Measurements from ENCODE around the gene RPS6KA3. TPM values are rescaled to one million over a fixed set of nuclear protein-coding genes. Genes with fewer than 3 reads are reported as not detected.

The RPS6KA3 gene
- total RNA-seq, 1 experiment from 2014 or later, result 35.5 TPM

GRCh38 chrX:20244931-20245330 is 21.8 kb downstream of the RPS6KA3 start:
- ChIA-PET RAD21 (ENCODE audit: low non-redundant PET in 1 of 2, low total read pairs in 2 of 2, uncharacterized antibody in 2 of 2, unreplicated experiment in 2 of 2) (no interaction called here), CTCF (no interaction called here)
- no peak overlapping the region for H3K4me2 ChIP-seq (ENCODE audit: low read length)

GRCh38 chrX:20240201-20240600 is 26.5 kb downstream of the RPS6KA3 start:
- Histone ChIP-seq H3K27ac (ENCODE audit: low read depth, low read length) (no peak overlapping the region), H3K79me2 (ENCODE audit: insufficient read depth, low read length) (peaks cover 46% of the 10 kb centered on the region), H3K4me1 (ENCODE audit: control insufficient read depth in 1 of 2, insufficient read depth in 2 of 2, low read length in 2 of 2) (no peaks in the 10 kb centered on the region), H2AFZ (ENCODE audit: low read depth, low read length, poor library complexity, severe bottlenecking) (no peak overlapping the region), H4K20me1 (ENCODE audit: insufficient read depth) (no peaks in the 10 kb centered on the region; the same call in 1 of the 2 replicates), H3K36me3 (ENCODE audit: control insufficient read depth in 1 of 2, insufficient read depth in 2 of 2, low read length in 2 of 2) (no peaks in the 10 kb centered on the region), H3K4me3 (replicated peaks in 1 of 2; ENCODE audit: low read depth in 1 of 2, low read length in 2 of 2) (no peak overlapping the region), H3K27me3 (ENCODE audit: insufficient read depth, low read length) (no peaks in the 10 kb centered on the region), H3K9me3 (ENCODE audit: control insufficient read depth in 1 of 2, insufficient read depth in 1 of 2, low read depth in 1 of 2, low read length in 2 of 2) (no peaks in the 10 kb centered on the region), H3K9ac (ENCODE audit: low read length) (no peak overlapping the region), H3K9me2 (ENCODE audit: insufficient read depth) (no peaks in the 10 kb centered on the region), H3K4me2 (ENCODE audit: low read length) (no peak overlapping the region)
- intact Hi-C loops (cut with micrococcal nuclease), result no loop called here
- no TSS peak for BruUV-seq (replicated peaks)
- TF ChIP-seq ELF1 (IDR thresholded peaks at IDR 0.05; ENCODE audit: borderline replicate concordance, low read depth), result no peak
- ChIA-PET POLR2A (no interaction called here), CTCF (no interaction called here), RAD21 (ENCODE audit: low non-redundant PET in 1 of 2, low total read pairs in 2 of 2, uncharacterized antibody in 2 of 2, unreplicated experiment in 2 of 2) (no interaction called here)
- ATAC-seq (no peak), DNase-seq (ENCODE audit: low read depth, low spot score) (no peak)

More at GRCh38 chrX:20244931-20245330, 21.8 kb downstream of the RPS6KA3 start:
- ATAC-seq (no peak), DNase-seq (ENCODE audit: low read depth, low spot score) (no peak)
- Histone ChIP-seq H3K27me3 (ENCODE audit: insufficient read depth, low read length) (no peaks in the 10 kb centered on the region), H3K27ac (ENCODE audit: low read depth, low read length) (no peak overlapping the region), H2AFZ (ENCODE audit: low read depth, low read length, poor library complexity, severe bottlenecking) (no peak overlapping the region), H3K79me2 (ENCODE audit: insufficient read depth, low read length) (peaks cover 57% of the 10 kb centered on the region), H3K36me3 (ENCODE audit: control insufficient read depth in 1 of 2, insufficient read depth in 2 of 2, low read length in 2 of 2) (no peaks in the 10 kb centered on the region), H3K9me3 (ENCODE audit: control insufficient read depth in 1 of 2, insufficient read depth in 1 of 2, low read depth in 1 of 2, low read length in 2 of 2) (no peaks in the 10 kb centered on the region), H3K9me2 (ENCODE audit: insufficient read depth) (no peaks in the 10 kb centered on the region), H4K20me1 (ENCODE audit: insufficient read depth) (no peaks in the 10 kb centered on the region; the same call in 1 of the 2 replicates), H3K4me1 (ENCODE audit: control insufficient read depth in 1 of 2, insufficient read depth in 2 of 2, low read length in 2 of 2) (no peaks in the 10 kb centered on the region), H3K4me3 (replicated peaks in 1 of 2; ENCODE audit: low read depth in 1 of 2, low read length in 2 of 2) (no peak overlapping the region), H3K9ac (ENCODE audit: low read length) (no peak overlapping the region)
- TF ChIP-seq MAX (IDR thresholded peaks at IDR 0.05) (no peak), SP1 (IDR thresholded peaks at IDR 0.05; ENCODE audit: low read depth) (no peak), ELF1 (IDR thresholded peaks at IDR 0.05; ENCODE audit: borderline replicate concordance, low read depth) (no peak), EZH2 (IDR thresholded peaks at IDR 0.05) (no peak), FOSL1 (IDR thresholded peaks at IDR 0.05; ENCODE audit: low read depth) (no peak)
- intact Hi-C loops (cut with micrococcal nuclease), result no loop called here
- POLR2A ChIA-PET, result no interaction called here
- BruUV-seq (replicated peaks), result no TSS peak

Data from HCT116 (cell line).